ENCODE measurements around the gene PMCH. TPM values are rescaled to one million over a fixed set of nuclear protein-coding genes. Genes with fewer than 3 reads are reported as not detected.
"Not testable (repeated sequence)": the region's sequence is repeated elsewhere in the genome, so short reads cannot be mapped to it uniquely, and the experiment has no call there.

The PMCH gene
- not detected in 2 replicates for polyA plus RNA-seq (2012; rRNA removed)
- not detected in 2 replicates for polyA plus RNA-seq (2012; cell fraction: cytosol; rRNA removed)
- polyA plus RNA-seq (2012; cell fraction: nucleus; rRNA removed): not detected in 2 replicates

DNA sequence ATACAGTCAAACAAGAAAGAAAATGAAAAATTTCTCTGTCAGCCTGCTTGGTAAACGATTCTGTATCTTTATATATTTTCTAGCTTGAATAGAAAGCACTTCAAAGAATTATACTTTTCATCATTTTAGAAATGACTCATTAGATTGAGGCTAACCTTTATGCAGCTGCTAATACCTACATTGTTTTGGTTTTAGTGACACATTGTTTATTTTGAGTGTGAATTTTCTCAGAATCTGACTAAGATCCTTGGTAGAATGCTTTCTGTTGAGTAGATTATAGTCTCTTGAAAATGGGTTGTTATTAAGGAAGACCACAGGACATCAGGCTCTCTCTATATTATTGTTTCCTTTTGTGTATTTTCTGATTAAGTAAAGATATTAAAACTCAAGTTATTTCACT, at the start of gene PMCH:
Gene PMCH, minus strand, starts transcription at position 45 of the 400 bp plus-strand sequence. CDS start 63 bp downstream, outside the sequence.
- TF ChIP-seq FOSL2 (IDR thresholded peaks at IDR 0.05; ENCODE audit: borderline replicate concordance, low read depth) (no peak), RCOR1 (IDR thresholded peaks at IDR 0.05; ENCODE audit: low read length) (no peak), IRF3 (IDR thresholded peaks at IDR 0.05; ENCODE audit: low read depth, low read length) (no peak), EP300 (IDR thresholded peaks at IDR 0.05; ENCODE audit: borderline replicate concordance in 1 of 2, low read depth in 1 of 2, low read length in 1 of 2) (no peak), USF2 (IDR thresholded peaks at IDR 0.05; ENCODE audit: borderline replicate concordance, low read depth, low read length) (no peak), RFX5 (IDR thresholded peaks at IDR 0.05; ENCODE audit: low read length) (no peak)
- TF ChIP-seq, protein P1, sequence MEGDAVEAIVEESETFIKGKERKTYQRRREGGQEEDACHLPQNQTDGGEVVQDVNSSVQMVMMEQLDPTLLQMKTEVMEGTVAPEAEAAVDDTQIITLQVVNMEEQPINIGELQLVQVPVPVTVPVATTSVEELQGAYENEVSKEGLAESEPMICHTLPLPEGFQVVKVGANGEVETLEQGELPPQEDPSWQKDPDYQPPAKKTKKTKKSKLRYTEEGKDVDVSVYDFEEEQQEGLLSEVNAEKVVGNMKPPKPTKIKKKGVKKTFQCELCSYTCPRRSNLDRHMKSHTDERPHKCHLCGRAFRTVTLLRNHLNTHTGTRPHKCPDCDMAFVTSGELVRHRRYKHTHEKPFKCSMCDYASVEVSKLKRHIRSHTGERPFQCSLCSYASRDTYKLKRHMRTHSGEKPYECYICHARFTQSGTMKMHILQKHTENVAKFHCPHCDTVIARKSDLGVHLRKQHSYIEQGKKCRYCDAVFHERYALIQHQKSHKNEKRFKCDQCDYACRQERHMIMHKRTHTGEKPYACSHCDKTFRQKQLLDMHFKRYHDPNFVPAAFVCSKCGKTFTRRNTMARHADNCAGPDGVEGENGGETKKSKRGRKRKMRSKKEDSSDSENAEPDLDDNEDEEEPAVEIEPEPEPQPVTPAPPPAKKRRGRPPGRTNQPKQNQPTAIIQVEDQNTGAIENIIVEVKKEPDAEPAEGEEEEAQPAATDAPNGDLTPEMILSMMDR (IDR thresholded peaks at IDR 0.05): no peak
- Histone ChIP-seq H3K4me3 (ENCODE audit: low read depth in 2 of 2, low read length in 1 of 2) (no peak within 1 kb of the TSS), H3F3A (replicated peaks; ENCODE audit: insufficient read depth) (no peaks in the 10 kb centered on the region), H3K9me3 (no peaks in the 10 kb centered on the region), H3K9ac (no peak within 1 kb of the TSS), H3K4me1 (ENCODE audit: control insufficient read depth in 1 of 2, insufficient read depth in 2 of 2, low read depth in 1 of 2, low read length in 1 of 2) (no peaks in the 10 kb centered on the region), H3K4me2 (no peak within 1 kb of the TSS), H3K36me3 (replicated peaks in 1 of 2; ENCODE audit: control insufficient read depth in 1 of 2, insufficient read depth in 2 of 2, low read length in 1 of 2) (peaks cover 0 to 5% of the 10 kb centered on the region in 2 experiments), H3K79me2 (ENCODE audit: insufficient read depth) (no peaks in the 10 kb centered on the region), H3K27ac (ENCODE audit: low read depth in 2 of 2, low read length in 1 of 2) (no peak within 1 kb of the TSS), H3K27me3 (ENCODE audit: insufficient read depth) (no peaks in the 10 kb centered on the region), H4K20me1 (ENCODE audit: insufficient read depth) (no peaks in the 10 kb centered on the region), H3K9me2 (no peaks in the 10 kb centered on the region), H2AFZ (ENCODE audit: low read depth) (no peak within 1 kb of the TSS)
- DNase-seq: no peak
- WGBS (ENCODE audit: low lambda C conversion rate): 78% methylated on average over 1 of the region's 1 CpG
- CTCF ChIA-PET: no interaction called here
- POLR2A ChIA-PET: no interaction called here

DNA sequence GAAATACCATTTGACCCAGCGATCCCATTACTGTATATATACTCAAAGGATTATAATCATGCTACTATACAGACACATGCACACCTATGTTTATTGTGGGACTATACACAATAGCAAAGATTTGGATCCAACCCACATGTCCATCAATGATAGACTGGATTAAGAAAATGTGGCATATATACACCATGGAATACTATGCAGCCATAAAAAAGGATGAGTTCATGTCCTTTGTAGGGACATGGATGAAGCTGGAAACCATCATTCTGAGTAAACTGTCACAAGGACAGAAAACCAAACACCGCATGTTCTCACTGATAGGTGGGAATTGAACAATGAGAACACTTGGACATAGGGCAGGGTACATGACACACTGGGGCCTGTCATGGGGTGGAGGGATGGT, 43.2 kb upstream of the PMCH start:
- H3K4me3 ChIP-seq (ENCODE audit: low read depth in 2 of 2, low read length in 1 of 2); CTCF ChIA-PET; H2AFZ ChIP-seq (ENCODE audit: low read depth); DNase-seq; H3K27ac ChIP-seq (ENCODE audit: low read depth in 2 of 2, low read length in 1 of 2); H3K9me3 ChIP-seq; H3K9ac ChIP-seq; H3K36me3 ChIP-seq (replicated peaks in 1 of 2; ENCODE audit: control insufficient read depth in 1 of 2, insufficient read depth in 2 of 2, low read length in 1 of 2); H3K4me2 ChIP-seq; H3K79me2 ChIP-seq (ENCODE audit: insufficient read depth); H3K9me2 ChIP-seq; POLR2A ChIA-PET; H3K27me3 ChIP-seq (ENCODE audit: insufficient read depth); H3K4me1 ChIP-seq (ENCODE audit: control insufficient read depth in 1 of 2, insufficient read depth in 2 of 2, low read depth in 1 of 2, low read length in 1 of 2); H3F3A ChIP-seq (replicated peaks; ENCODE audit: insufficient read depth); H4K20me1 ChIP-seq (ENCODE audit: insufficient read depth): not testable (repeated sequence)
- 21% methylated on average over 2 of the region's 2 CpGs for WGBS (ENCODE audit: low lambda C conversion rate)
